CD4-positive, alpha-beta T cell treated with Interleukin-1 beta for 1 hour (primary cell): Measurements from ENCODE around the gene ATP6V1F.
A peak's percentile ranks its signal among the peaks of the same experiment; 100 is the strongest.

Source experiments
- DNase-seq, 2 donors: peaks; one replicate each; pipeline ENCODE4 v3.0.0-alpha.2; 2020 to 2022

Gene ATP6V1F

DNA sequence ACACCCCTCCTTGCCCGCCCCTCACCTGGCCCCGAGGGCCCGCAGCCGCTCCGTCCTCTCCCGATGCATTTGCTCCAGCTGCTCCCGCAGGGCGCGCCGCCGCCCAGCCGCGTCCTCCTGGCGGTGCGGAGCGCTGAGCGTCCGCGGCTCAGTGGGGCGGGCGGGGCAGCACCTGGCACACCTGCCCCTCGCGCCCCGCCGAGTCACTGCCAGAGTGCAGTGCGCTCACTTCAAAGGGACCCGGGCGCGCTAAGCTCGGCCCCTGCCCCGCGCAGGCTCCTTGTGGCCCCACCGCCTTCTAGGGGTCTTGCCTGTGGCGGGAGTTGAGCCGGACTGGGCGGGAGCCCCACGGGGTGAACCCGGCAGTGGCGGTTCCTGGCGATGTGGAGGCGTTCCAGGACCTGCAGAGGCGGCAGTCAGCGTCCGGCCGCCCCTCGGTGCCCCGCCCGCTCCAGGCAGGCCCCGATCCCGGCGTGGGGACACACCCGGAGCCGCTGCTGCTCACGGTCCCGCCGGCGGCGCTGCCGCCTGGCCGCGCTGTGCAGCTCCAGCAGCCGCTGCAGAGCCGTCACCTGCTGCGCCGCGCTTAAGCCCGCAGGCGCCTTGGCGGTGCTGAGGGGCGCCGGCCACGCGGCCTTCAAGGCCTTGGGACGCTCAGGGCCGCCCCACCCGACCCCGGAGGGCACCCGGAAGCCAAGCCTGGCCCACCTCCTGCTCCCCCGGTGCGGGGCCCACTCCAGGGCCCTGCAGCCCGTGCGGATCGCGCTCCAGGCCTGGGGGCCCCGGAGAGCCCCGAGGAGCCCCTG lies 6.7 kb downstream of the ATP6V1F start:
- peak; percentile 20 to 40 for DNase-seq

DNA sequence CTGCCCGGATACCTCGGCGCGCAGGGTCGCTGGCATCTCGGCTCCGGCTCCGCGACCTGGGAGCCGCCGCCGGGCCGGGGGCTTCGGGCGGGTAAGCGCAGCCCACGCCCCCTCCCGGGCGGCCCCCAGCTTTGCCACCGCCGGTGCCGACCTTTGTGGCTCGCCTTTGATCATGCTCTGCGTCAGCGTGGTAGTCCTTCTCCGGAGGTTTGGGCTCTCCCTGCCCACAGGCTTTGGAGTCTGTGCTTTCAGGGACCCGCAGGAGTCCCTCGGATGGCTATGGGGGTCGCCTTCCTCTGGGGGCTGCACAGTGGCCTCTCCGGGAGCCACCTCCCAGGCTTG lies 7.3 kb downstream of the ATP6V1F start:
- DNase-seq, result no peak

DNA sequence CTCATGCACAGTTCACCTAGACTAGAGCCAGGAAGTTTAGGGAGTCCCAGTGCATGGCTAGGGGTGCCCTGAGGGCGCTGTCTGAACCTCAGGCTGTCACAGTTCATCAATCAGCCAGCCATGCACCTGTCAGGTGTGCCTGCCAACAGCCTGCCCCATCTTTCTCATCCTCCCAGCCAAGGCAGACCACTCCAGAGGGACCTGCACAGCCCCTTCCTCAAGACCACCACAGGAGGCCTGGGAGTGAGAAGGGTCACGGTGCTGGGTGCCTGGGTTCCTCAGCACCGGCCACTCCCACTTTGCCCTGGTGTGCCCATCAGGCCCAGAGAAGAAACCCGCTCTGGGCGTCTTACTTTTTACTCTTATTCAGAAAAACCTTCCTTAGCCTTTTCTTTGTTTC lies 8.4 kb downstream of the ATP6V1F start:
- DNase-seq, result no peak

DNA sequence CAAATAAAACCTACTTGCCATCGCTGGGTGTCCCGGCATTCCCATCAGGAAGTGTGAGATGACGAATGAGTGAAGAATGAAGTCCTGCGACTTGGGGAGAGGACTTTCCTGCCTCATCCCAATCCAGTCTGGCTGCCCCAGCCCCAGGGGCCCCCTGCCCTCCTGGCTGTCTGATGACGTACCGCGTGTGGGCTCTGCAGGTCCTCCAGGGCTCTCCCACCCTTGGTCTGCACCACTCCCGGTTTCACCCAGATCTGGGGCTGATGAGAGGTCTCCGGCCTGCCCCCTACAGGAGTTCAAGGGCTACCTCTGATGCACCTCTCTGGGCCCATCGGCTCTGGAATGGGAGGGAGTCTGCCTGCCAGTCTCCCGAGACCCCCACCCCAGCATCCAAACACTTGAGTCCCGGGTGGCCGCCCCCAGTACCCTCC lies 9.8 kb downstream of the ATP6V1F start:
- DNase-seq, result no peak

DNA sequence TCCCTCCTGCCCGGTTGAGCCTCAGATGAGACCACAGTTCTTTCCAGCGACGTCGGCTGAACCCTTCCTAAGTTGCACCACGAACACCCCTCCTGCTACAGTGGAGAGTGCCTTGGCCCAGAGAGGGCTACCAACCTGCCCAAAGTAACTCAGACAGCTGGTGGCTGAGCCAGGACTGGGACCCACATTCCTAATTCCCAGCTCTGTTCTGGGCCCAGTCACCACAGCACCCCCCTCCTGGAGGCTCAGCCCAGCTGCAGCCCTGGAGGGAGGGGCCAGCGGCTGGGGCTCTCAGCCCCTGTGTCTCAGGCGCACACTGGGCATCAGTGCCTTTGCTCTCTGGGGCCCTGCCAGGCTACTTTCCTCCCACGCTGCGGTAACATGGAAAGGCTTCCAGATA lies 10.6 kb downstream of the ATP6V1F start:
- no peak for DNase-seq

DNA sequence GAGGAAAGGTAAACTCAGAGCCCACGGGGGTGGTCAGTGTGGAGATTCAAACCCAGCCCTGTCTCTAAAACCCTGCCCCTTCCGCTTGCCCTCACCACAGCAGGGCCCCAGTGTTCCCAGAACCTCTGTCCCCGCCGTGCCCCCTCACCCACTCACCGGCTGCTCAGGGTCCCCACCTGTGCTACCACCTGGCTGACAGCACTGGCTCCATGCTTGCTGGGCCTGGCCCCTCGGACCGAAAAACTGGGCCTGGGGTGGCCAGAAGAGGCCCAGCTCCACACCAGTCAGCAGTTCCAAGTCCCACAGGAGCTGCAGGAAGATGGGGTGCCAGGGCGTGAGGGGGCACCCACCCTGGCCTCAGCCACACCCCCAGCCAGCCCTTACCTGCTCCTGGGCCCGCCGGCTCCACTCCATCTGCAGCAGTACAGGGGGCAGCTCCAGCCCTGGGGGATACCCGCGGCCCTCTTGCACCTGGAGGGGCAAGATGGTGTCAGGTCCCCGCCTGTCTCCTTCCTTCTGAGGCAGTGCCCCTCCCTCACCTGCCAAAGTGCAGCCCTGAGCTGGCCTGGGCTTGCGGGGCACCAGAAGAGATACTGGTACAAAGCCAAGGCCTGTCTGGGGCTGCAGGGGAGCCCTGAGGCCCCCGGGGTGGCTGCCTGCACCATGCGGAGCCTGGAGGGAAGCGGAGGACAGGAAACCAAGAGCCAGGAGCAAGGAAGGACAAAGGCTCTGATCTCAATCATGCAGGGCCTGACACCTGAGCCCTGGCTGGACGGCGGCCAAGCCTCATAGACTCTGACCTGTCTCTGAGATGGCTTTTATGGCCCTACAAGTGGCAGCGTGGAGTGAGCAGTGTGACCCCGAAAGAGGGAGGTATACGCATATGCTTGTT lies 11.7 kb downstream of the ATP6V1F start:
- no peak for DNase-seq

DNA sequence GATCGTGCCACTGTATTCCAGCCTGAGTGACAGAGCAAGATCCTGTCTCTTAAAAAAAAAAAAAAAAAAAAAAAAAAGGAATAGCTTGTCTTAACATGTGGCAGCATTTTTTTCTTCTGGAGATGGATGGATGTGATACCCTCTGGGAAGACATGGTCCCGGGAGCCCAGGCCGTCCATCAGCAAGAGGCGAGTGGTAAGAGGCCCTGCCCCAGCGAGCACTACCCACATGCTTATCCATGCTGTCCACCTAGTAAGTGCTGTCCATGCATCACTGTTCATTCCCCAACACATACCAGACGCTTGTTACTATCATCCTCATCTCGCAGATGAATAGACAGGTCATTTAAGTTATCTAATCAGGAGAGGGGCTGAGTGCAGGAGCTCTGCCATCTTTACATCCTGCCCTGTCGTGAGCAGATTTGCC lies 12.9 kb downstream of the ATP6V1F start:
- DNase-seq, result no peak

DNA sequence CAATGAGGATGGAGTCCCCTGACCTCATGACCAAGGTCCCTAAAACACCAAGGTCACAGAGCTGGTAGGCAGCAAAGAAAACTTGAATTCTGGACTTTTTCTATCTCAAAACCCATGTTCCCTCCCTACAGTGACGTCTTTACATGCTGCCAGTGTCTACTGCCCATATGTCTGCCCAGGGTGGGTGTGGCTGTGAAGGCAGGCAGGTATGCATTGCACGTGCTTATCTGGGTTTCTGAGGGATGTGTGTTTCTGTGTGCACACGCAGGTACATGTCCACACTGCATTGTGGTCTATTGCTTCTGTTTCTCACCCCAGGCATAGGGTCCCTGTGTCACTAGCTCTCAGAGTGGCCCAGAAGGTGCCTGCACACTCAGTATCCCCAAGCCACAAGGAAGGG lies 13.5 kb downstream of the ATP6V1F start:
- no peak for DNase-seq

DNA sequence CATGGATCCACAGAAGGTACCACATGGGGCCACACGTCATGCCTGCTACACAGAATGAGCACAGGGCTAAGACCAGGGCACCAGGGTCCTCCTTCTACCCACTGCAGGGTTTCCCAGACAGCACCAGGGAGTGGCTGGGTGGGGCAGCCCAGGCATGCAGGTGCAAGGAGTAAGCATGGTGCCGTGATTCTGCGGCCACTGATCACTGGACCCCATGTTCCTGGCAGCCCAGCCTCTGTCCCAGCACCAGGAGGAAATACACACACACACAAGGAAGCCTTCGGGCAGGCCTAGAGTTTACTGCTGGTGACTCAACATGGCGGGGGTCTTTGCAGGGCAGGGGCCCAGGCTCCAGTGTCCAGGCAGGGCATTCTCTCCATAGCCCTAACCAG lies 13.9 kb downstream of the ATP6V1F start:
- no peak for DNase-seq

DNA sequence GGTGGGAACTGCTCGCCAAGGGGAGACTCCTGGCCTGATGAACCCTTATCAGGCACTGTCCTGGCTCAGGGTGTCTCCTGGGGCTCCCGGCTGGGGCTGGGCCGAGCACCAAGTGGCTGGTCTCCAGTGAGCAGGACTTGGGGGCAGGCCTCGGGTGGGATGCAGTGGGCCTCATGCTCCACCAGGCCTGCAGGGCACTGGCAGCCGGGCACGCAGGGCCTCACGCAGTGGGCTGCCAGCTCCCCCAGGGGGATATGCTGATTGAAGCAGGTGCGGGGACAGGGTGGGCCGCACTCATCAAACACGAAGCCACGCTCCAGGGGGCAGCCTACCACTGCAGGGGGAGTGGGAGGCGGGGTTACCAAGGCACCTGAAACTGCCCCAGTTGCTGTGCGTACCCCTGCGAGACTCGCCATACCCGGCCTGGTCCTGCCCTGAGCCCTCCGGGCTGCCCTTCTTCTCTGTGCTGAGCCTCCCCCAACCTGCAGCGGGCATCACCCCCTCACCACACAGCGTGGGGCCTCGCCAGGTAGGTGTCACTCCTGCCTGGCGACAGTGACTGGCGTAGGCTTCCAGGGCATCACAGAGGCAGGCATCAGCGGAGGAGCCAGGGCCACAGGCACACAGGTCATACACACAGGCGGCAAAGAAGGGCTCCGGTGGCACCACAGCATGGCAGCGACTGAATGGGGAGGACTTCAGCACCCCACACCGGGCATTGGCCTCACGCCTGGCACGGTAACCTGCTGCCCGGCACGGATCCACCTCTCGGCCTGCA lies 14.5 kb downstream of the ATP6V1F start:
- DNase-seq, result no peak

DNA sequence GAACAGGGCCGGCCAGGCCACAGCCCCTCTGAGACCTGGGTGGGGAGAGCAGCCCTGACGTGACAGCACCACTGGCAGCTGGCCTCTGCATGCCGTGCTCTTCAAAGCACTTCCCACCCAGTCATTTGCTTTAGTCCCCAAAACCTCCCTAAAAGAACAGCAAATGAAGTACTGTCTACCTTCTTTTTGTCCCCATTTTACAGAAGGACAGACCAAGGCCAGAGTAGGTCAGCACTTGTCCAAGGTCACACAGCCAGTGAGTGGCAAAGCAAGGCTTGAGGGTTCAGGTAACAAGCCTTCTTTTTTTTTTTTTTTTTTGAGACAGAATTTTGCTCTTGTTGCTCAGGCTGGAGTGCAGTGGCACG lies 15.1 kb downstream of the ATP6V1F start:
- no peak for DNase-seq

DNA sequence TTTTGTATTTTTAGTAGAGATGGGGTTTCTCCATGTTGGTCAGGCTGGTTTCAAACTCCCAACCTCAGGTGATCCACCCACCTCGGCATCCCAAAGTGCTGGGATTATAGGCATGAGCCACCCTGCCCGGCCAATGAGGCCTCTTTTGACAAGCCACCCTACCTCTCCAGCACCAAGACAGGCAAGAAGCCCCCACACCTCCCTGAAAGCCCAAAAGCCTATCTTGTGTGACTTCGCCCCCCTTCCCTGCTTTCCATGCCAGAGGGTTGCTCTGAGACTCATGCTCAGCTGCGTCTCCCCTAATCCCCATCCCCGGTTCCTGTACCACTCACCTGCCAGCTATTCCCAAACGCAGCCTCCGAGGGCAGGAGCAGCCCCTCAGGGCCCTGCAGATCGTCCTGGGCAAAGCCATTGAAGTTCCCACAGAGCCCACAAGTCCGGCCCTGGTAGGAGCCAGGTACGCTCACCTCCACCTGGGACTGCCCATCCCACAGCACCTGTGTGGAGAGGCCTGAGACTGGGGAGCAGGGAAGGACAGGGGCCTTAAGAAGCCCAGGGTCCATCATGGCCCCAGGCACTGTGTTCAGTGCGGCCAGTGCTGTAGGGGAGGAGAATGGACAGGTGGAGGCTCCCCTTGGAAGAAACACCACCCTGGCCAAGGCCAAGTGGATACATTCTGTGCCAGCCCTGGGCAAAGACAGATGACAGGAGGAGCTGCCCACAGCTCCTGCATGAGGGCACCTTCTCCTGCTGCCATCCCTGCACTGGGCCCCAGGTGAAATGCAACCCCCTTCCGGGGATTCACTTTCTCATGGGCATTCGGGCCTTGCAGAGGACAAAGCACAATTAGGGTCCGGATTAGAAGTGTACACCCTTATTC lies 15.8 kb downstream of the ATP6V1F start:
- no peak for DNase-seq

DNA sequence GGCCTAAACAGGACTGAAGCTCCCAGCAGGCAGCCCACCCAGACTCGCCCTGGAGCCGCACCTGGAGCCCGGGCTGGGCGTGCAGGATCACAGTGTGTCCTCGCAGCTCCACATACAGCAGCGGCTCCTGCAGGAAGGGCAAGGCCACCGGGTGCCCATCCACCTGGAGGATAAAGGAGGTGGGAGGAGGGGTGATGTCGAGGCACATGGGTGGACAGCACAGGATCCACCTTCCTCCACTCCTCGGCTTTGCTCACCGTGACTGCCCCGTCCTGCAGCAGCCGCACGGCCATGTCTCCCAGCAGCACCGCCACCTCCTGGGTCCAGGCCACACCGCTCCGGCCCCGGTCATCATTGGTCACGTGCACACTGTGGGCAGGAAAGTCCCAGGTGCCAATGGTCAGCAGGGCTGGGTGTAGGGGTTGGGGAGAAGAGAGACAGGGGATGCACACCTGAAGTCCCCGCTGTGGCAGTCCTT lies 16.8 kb downstream of the ATP6V1F start:
- no peak for DNase-seq

DNA sequence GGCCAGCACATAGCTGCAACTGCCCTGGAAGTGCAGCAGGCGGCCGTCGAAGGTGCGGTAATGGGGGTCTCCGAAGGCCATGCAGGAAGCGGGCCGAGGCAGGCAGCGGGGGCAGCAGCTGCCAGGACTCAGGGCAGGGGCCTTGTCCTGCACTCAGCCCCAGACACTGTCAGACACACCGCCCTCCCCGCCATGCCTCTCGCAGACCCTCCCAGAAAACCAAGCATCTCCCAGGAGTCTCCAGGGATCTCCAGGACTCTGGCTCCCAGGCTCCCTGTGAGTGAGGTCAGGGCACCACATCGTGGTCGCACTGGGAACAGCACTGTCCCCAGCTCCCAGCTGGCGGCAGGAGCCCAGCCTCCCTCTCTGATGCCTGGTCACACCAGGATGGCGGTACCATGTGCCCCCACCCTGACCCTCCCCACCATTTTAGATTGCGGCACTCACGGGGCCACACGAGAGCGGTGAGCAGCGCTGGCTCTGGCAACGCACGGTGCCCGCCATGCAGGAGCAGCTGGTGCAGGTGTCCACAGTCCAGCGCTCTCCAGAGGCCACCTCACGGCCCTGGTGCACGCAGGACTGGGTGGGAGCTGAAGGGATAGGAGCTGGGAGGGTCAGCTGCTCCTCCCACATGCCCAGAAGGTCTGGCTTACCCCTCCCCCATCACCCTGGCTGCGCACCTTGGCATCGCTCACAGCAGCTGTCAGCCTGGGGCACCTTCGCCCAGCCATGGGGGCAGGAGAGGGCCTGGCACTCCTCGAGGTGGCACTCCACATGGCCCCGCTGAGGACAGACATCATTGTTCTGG lies 17.5 kb downstream of the ATP6V1F start:
- no peak for DNase-seq

DNA sequence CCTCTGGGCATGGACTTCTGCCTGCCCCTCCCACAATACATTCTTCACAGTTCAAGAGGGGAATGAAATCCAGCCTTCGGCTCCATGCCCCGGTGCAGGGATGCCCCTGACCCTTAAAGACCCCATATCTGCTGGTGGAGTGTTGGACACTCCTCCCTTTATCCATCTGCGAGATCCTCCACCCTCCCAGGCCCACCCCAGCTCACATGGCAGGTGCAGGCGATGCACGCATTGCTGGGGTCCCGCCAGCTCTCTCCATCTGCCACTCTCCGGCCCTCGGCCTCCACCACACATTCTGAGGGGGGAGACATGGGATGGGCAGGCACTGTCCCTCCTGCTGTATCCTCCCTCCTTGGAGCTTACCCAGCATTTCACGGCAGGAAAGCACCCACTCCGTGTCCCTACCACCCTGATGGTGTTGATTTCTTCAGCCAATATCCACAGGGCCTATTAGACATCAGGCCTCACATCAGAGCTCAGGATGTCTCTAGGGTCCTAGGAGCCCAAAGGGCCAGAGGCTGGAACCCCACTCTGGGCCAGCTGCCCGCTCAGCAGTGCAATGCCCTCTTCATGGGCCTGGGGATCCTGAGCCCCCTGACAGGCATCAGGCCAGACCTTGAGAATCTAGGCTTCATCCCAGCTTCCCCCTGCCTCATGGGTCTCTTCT lies 18.3 kb downstream of the ATP6V1F start:
- no peak for DNase-seq

DNA sequence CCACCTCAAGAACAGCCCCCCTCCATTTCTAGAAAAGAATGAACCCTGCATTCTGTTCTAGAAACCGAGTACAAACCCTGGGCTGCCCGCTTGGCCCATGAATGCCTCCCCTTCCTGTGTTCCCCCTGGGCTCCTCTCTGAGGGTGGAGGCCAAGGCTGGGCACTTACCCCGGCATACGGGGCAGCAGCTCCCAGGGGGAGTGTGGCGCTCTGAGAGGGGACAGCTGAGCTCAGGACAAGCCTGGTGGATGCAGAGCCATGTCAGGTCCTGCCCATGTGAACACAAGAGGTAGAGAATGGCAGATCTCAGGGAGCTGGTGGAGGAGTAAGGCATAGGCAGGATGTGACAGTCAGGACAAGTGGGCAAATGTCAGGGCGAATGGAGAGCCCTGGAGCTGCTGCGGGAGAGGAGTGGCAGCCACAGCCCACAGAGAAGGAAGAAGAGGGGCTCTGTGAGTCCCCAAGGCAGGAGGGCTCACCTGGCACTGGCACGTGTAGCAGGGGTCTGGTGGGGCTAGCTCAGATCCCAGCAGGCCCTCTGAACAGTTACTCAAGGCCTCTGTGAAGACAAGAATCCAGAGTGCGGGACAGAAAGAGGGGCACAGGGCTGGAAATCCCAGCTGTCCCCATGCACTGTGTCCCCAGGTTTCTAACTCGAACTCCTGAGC lies 18.9 kb downstream of the ATP6V1F start:
- no peak for DNase-seq

DNA sequence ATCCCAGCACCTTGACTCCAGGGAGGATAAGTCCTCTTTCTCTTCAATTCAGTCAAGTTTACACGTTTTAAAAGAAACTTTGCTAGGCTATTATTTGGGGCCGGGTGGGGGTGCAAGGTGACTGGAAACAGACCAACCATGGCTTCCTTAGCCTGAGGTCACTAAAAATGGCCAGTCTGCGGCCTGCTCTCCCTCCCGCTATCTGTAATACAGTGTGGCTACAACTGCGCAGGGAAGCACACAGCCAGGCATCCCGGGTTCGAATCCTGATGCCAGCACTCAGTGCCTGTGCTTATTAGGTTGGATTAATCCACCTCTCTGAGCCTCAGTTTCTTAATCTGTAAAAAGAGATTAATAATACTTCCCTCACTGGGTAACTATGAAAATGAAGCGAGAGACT lies 19.5 kb downstream of the ATP6V1F start:
- no peak for DNase-seq

DNA sequence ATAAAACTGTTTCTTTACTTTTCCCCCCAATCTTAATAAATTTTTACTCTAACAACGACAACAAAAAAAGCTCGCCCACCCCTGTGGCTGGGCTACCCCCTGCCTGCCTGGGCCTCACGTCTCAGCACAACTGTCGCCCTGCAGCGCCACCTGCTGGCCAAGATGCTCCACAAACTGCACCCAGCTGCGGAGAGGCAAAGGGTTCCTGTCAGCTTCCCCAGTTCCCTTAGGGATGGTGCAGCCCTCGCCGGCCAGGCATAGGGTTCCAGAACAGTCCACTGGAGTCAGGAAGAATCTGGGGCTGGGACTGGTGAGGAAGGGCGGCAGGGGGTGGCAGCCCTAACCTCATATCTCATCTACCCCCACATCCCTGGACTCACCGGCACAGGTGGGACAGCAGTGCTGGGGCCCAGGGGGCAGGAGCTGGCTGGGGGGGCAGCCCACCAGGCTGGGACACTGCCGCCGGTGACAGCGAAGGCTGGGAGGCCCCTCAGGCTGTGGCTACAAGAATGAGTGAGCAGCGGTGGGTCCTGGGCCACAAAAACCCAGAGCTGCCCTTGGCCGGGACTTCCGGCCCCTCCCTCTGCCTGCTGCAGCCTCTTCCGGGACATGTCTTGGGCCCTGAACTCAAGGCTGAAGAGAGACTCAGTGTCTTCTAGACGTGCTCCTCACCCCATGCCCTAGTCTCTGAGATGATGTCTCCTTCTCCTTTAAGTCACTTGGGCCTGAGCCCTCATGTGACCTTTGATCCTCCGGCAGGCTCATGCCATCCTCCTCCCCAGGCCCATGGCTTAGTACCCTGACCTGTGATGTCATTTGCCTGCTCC lies 21.2 kb downstream of the ATP6V1F start:
- DNase-seq, result peak; percentile 80 to 85
